HG03571 (cell line): ENCODE data around the gene PI4KB.
"Not testable (repeated sequence)": the region's sequence is repeated elsewhere in the genome, so short reads cannot be mapped to it uniquely, and the experiment has no call there.

Experiments used
- ATAC-seq: cut with Tn5 transposase; IDR thresholded peaks from one replicate; pipeline ENCODE4 v1.9.1; 2021; ENCODE audit not compliant: unreplicated experiment

Gene PI4KB

DNA sequence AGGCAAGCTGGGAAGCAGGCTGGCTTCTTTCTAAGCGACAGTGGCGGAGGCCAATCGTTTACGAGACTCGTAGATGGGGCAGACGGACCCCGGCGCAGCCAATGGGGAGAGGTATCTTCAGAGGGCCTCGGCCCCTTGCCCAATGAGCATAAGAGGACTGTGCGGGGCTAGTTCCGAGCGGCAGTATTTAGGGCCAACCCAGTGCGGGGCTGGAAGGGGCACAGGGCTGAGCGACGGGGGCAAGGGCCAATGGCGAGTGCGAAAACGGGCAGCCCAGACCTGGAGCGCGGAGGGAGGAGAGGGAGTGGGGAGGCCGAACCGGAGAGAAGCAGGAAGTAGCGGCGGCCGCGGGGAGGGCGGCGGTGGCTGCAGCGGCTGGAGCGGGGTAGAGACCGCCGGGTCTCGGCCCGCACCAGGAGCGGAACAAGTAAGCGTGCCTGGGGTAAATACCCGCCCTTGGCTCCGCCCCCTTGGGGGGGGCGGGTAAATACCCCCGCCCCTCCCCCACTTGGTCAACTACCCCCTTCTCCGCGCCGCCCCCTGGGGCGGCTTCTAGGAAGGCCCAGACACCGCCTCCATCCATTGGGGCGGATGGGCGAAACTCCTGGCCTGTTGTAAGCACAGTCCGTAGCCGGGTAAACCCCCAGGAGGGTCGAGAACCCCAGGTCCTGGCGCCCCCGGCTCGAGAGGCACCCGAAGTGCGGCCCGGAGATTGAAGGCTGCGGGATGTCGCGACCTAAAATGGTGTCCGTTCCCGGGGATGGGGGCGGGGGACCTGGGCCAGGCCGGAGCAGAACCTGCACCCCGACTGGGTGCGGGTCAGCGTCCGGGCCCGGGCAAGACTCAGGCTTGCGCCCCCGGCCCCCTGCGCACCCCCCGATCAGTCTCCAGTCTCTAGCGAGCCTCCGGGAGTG, 45.0 kb downstream of the PI4KB start, which contains the start of gene ZNF687:
ZNF687 (plus strand) TSS at position 331 of the 914 bp plus-strand sequence. CDS start 3,993 bp downstream, outside the sequence.
- peak; percentile 76 for ATAC-seq

DNA sequence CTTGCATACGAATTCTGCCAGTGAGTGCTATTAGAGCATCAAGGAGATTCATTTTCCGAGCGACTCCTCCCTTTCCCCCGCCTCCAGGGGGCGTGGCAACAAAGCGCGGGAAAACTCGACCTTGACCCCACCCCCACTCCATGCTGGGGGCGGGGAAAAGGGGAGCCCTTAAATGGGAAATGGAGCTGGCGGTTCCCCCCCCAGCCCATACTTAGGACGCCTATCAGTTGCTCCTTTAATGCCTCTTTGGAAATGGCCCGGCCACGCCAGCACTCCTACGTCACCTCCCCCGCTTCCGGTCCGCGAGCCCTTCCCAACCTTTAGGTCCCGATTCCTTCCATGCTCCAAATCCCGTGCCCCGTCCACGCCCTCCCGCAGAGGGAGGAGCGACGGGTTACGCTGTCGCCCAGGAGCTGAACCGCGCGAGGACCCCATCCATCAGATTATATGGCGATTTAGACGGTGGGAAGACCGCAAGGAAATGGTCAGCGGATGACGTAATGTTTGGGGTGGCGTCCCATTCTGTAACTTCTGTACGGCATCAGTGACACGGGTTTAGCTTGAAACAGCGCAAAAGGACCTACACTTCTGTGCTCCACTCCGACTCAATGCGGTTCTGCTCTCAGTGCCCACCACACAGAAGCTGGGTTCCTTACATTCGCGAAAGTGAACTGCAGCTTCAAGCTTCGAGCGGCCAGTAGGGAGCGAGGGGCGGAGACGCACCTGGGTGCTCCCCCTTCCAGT, 45.8 kb downstream of the PI4KB start:
- peak; percentile 39 for ATAC-seq

DNA sequence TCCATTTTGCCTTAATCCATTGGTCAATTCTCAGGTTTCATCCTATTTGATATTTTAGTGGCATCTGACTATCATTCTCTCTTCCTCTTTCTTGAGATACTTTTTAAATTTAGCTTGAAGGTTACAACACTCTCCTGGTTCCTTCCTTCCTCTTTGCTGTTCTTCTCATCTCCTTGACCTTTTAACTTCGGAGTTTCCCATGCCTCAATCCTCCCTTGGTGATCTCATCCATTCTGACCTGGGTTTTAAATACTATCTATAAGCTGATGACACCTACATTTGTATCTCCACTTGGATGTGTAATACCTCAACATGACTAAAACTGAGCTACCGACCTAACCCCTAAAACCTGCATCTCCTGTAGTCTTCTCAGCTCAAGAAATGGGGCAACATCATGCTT, 50.0 kb downstream of the PI4KB start:
- no peak for ATAC-seq

DNA sequence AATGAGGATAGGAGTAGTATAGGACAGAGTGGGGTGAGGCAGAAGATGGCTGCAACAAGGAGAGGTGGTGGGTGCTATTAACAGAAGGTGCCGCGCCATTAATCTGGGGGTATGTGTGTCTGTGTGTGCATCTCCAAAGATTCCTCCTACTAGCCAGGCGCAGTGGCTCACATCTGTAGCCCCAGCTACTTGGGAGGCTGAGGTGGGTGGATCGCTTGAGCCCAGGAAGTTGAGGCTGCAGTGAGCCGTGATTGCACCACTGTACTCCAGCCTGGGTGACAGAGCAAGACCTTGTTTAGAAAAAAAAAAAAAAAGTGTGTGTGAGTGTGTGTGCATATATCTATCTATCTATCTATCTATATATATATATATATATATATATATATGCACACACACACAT, 51.9 kb downstream of the PI4KB start:
- ATAC-seq = not testable (repeated sequence)

DNA sequence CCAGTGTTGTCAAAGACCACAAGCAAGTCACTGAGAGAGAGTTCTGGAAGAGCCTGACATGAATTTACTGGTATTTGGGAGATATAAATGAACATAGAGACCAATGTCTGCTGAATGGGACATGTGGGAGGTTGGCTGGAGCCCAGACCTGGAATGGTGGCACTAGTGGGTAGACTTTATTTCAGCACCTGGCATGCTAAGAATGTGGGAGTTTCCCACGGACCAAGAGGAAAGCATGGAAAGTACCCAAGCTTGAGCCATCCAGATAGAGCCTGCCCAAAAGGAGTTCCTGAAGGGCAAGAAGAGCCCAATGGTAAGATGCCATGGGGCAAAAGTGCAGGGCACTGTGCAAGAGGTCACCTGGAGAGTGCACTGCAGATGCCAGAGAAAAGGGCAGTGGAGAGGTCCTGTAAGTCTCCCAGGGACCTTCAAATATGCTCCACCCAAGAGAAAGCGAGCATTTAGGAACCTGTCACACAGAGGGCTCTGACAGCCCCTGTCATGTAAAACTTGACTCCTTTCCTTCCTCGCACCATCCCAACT, 53.2 kb downstream of the PI4KB start:
- no peak for ATAC-seq

DNA sequence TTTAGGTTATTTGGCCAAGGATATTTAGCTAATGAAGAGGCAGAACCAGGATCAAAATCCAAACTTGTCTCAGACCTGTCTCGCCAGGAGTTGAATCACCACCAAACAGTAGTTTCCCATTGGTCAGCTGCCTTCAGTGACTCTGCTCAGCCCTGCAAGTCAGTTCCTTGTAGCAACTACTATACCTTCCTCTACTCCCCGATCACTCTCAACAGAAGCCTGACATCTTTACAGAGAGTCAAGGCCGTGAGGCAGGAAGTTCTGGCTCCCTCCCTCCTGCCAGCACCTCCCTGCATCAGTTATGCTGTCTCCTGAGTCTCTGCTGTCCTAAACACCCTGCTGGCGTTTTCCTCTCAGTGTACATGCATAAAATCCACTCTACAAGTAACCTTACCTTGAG, 59.5 kb downstream of the PI4KB start:
- no peak for ATAC-seq

DNA sequence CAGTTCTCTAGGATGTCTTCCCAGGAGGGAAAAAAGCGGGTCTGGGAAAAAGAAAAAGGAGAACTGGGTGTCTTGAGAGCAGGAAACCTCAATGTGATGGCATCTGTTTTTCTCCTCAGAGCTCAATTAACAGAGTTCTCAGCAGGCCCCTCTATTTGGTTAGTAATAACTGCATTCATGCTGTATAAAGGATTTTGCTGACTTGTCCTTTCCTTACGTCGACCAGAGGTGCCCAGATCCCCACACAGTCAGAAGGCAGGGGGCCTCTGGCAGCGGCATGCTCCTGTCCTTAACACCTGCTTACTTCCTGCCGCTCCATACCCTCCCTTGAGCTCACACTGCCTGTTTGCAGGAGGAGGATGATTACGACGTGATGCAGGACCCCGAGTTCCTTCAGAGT, 60.4 kb downstream of the PI4KB start:
- no peak for ATAC-seq

DNA sequence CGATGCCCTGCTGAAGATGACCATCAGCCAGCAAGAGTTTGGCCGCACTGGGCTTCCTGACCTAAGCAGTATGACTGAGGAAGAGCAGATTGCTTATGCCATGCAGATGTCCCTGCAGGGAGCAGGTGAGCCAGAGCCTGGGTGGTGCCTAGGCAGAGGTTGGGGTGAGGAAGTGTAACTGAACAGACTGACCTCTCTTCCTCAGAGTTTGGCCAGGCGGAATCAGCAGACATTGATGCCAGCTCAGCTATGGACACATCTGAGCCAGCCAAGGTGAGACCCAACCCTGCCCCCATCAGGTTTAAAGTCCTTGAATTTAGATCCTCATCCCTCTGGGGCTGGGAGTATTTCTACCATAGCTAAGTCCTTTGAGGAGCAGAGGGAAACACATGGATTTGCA, 60.9 kb downstream of the PI4KB start:
- ATAC-seq = no peak

DNA sequence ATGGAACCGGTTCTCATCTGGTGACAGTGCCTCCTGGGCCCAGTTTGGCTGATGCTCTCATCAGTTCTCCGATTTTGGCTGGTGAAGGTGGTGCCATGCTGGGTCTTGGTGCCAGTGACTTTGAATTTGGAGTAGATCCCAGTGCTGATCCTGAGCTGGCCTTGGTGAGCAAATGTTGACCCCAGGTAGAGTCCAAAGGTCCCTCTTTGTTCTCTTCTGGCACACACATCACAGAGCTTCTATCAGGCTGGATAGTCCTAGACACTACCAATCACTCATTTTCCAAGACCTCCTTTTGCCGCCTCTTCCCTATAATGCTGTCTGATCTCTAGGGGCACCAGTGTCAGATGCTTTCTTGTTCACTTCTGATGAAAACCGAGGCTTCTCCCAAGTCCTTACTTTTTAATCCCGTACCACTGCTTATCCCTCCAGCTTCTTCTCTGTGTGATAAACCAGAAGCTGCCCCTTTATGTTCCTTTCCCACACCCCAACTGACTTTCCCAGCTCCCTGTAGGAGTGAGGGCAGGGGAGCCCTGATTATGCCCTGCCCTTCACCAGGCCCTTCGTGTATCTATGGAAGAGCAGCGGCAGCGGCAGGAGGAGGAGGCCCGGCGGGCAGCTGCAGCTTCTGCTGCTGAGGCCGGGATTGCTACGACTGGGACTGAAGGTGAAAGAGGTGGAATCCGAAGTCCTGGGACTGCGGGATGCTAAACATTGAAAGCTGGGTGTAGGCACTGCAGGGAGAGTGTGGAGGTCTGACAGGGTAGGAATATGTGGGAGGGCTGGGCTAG, 61.6 kb downstream of the PI4KB start:
- no peak for ATAC-seq

DNA sequence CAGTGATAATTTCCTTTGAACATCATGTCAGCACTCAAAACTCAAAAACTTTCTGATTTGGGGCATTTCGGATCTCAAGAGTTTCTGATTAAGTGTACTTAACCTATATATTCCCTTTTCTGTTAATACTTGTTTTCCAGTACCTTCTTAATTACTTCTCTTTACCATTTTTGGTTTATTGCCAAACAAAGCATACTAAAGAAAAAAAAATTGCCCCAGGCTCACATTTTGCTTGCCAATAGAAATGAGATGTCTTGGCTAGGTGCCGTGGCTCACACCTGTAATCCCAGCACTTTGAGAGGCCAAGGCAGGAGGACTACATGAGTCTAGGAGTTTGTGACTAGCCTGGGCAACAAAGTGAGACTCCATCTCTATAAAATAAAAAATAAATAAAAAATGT, 67.9 kb downstream of the PI4KB start:
- no peak for ATAC-seq

DNA sequence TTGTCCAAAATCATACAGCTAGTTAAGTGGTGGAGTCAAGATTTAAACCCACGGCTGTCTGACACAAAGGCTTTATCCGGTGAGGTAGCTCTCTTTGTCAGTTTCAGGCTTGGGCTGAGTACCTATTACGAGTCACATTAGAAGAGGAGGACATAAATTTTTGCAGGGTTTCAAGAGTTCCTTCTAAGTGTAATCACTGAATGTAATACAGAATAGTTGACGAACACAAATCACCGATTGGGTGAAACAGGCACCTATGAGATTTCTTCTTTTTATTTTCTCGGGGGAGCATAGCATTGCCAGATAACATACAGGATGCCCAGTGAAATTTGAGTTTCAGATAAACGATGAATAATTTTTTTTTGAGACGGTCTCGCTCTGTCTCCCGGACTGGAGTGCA, 71.8 kb downstream of the PI4KB start:
- no peak for ATAC-seq

DNA sequence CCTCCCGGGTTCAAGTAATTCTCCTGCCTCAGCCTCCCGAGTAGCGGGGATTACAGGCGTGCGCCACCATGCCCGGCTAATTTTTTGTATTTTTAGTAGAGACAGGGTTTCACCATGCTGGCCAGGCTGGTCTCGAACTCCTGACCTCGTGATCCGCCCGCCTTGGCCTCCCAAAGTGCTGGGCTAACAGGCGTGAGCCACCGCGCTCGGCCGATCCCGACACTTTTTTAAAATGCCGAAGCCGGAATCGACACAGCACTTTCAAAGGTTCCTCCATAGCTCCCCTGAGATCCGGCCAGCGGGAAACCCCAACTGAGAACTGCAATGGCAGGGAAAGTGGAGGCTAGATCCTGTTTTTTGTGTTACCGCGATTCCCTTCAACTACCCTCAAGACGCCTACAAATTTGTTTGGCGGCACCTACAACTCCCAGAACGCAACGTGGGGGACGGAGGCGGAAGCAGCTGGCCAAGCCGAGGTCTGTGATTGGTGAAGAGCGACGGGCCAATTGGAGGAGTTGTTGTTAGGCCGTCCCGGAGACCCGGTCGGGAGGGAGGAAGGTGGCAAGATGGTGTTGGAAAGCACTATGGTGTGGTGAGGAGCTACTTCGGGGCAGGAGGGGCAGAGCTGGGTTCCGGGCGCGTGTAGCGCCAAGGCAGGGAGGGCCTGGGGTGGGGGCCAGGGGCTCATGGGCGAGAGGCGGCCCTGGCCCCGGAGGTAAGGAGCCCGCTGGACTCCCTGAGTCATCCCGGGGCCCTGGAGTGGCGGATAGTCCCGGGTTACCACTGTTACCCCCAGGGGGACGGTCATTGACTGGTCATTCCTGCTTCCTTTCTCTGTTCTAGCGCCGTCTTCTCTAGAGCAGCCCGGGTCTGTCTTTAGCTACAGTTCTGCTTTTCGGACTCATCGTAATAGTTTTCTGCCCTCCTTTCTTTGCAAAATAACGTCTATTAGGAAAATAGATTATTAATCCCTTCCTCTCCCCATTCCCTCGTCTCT, 72.7 kb downstream of the PI4KB start, which contains the start of gene PSMD4:
PSMD4 (plus strand) TSS at position 518 of the 997 bp plus-strand sequence; CDS start at position 567, 49 bp downstream.
- peak; percentile 83 for ATAC-seq

DNA sequence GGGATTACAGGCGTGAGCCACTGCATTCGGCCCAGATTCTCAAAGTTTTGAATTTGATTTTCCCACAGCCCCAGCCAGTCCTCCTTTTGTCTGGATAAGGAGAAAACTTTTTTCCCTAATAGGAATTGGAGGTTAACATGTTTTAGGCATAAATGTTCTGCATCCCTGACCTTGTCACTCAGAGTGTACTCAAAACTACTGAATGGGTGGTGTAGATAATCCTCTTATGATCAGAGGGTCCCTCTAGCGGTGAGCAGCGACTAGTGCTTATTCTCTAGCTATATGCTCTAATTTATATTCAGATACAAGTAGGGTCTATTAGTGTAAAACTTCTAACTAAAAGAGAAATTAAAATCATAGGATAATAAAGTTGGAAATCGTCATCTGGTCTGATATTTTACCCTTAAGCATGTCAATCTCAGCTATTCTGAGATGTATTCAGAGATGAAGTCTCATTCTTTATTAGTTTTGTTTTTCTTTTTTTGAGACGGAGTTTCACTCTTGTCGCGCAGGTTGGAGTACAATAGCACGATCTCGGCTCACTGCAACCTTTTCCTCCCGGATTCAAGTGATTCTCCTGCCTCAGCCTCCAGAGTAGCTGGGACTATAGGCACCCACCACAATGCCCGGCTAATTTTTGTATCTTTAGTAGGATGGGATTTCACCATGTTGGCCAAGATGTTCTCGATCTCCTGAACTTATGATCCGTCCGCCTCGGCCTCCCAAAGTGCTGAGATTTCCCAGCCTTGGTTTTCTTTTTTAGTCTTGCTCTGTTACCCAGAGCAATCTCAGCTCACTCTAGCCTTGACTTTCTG, 75.4 kb downstream of the PI4KB start:
- ATAC-seq = no peak

DNA sequence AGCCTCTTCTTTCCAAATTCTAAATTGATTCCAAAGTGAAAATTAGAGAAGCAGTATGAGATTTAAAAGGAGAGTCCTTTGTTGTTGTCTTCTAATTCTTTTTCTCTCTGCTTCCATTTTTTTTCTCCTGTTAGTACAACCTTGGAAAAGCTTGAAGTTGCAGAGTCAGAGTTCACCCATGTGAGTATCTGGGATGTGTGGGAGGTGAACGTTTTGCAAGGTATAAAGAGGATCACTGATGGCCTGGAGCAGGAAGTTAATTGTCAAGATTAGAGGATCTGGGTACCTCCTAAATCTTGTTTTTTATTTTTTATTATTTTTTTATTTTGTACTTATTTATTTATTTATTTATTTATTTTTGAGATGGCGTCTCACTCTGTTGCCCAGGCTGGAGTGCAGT, 80.4 kb downstream of the PI4KB start:
- ATAC-seq = no peak

DNA sequence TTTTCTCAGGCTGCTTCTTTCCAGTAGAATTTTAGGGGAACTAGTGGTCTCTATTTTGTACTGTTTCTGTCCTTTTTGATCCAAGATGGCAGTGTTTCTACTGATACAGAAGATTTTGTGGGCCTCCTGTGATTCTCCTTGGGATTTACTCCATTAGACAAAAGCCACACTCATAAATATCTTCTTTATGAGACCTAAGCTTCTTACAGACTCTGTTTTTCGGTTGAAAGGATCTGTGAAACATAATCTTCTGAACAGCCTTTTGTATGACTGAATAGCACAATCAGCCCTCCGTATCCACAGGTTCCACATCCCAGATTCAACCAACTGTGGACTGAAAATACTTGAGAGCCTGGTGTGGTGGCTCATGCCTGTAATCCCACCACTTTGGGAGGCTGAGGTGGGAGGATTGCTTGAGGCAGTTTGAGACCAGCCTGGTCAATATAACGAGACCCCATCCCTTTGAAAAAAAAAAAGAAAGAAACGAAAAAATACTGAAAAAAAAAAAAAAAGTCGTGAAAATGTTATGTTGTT, 83.5 kb downstream of the PI4KB start:
- ATAC-seq = no peak

DNA sequence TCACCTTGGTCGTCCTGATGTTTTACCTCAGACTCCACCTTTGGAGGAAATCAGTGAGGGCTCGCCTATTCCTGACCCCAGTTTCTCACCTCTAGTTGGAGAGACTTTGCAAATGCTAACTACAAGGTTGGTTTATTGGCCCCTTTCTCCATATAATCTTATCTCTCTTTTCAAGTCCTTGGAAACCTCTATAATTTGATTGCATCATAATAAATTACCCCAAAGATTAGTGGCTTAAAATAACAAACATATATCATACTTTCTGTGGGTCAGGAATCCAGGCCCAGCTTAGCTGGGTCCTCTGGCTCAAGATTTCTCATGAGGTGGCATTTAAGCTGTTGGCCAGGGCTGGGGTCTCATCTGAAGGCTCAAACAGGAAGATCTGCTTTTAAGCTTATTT, 84.8 kb downstream of the PI4KB start:
- no peak for ATAC-seq
